SU-DHL-6 (cell line): ENCODE measurements around the gene ATG10.

Experiments used
- H2AFZ ChIP-seq: fragments of 200-600 bp; sonication (generic); 2 replicates; pipeline ENCODE4 v1.6.1; 2014; ENCODE audit warnings: low read depth, mild to moderate bottlenecking, moderate library complexity, mixed read lengths, antibody characterized with exemption, low read length; ENCODE audit not compliant: severe bottlenecking
- H3F3A ChIP-seq: fragments of 200-600 bp; shearing (Covaris generic); 2 replicates; pipeline ENCODE4 v1.6.0; 2016; ENCODE audit warnings: antibody characterized with exemption, mild to moderate bottlenecking; ENCODE audit not compliant: insufficient read depth
- H3K27ac ChIP-seq: fragments of 200-600 bp; sonication (generic); 2 replicates; pipeline ENCODE4 v1.5.1; 2016; ENCODE audit warnings: low read depth, mild to moderate bottlenecking, low read length, moderate library complexity, mixed read lengths
- H3K27me3 ChIP-seq: fragments of 200-600 bp; sonication (generic), shearing (Covaris generic); 2 replicates; pipeline ENCODE4 v1.6.0; 2014; ENCODE audit warnings: mild to moderate bottlenecking, low read length
- H3K36me3 ChIP-seq: fragments of 200-600 bp; sonication (generic); 2 replicates; pipeline ENCODE4 v1.6.1; 2014; ENCODE audit warnings: mild to moderate bottlenecking, low read length, mixed read lengths
- H3K4me2 ChIP-seq: fragments of 300-600, 200-600 bp; shearing (Covaris generic), sonication (generic); 2 replicates; pipeline ENCODE4 v1.6.0; 2014; ENCODE audit warnings: low read length, low read depth, mild to moderate bottlenecking; ENCODE audit not compliant: poor library complexity, severe bottlenecking
- H3K4me3 ChIP-seq: fragments of 200-600 bp; sonication (generic); 2 replicates; pipeline ENCODE4 v1.5.1; 2014; ENCODE audit warnings: antibody characterized with exemption, low read length, mild to moderate bottlenecking, mixed read lengths; ENCODE audit not compliant: insufficient read depth, poor library complexity, severe bottlenecking
- H3K79me2 ChIP-seq: fragments of 200-600 bp; sonication (generic); 2 replicates; pipeline ENCODE4 v1.6.1; 2014; ENCODE audit warnings: mild to moderate bottlenecking, low read length, moderate library complexity; ENCODE audit not compliant: insufficient read depth
- H3K9ac ChIP-seq: fragments of 200-600 bp; sonication (generic); 2 replicates; pipeline ENCODE4 v1.7.0; 2014; ENCODE audit warnings: mild to moderate bottlenecking, low read length
- H3K9me2 ChIP-seq: fragments of 200-600 bp; sonication (generic); replicated peaks from 2 replicates; pipeline ENCODE4 v1.6.1; 2014; ENCODE audit warnings: low read length; ENCODE audit not compliant: insufficient read depth
- H3K9me3 ChIP-seq: fragments of 200-600 bp; sonication (generic); 2 replicates; pipeline ENCODE4 v1.6.1; 2014; ENCODE audit warnings: low read length, mixed read lengths; ENCODE audit not compliant: insufficient read depth
- H4K20me1 ChIP-seq: fragments of 200-600 bp; sonication (generic); 2 replicates; pipeline ENCODE4 v1.6.1; 2014; ENCODE audit warnings: low read depth, mild to moderate bottlenecking, antibody characterized with exemption, low read length, moderate library complexity, mixed read lengths
- CTCF ChIP-seq: fragments of 200-600 bp; sonication (generic); IDR thresholded peaks from one replicate; pipeline ENCODE4 v1.5.1; 2017; ENCODE audit warnings: antibody characterized with exemption, mild to moderate bottlenecking, low read length, moderate library complexity; ENCODE audit not compliant: insufficient read depth, poor library complexity, severe bottlenecking
- EZH2phosphoT487 ChIP-seq: fragments of 200-600 bp; sonication (generic), shearing (Covaris generic); conservative IDR thresholded peaks from 2 replicates; pipeline ENCODE4 v1.6.1; 2018; ENCODE audit warnings: mild to moderate bottlenecking, antibody characterized with exemption, low read length, moderate library complexity, mixed read lengths

Gene ATG10

GRCh38 chr5:82167372-82167935, 195.6 kb downstream of the ATG10 start:
- TF ChIP-seq CTCF = no peak
- no peak for TF ChIP-seq EZH2phosphoT487
- Histone ChIP-seq H3K36me3 (no peaks in the 10 kb centered on the region), H3K4me3 (no peak overlapping the region), H3K9ac (no peak overlapping the region), H2AFZ (no peak overlapping the region), H3K9me3 (no peaks in the 10 kb centered on the region), H3K27ac (no peak overlapping the region), H3K9me2 (no peaks in the 10 kb centered on the region), H4K20me1 (no peaks in the 10 kb centered on the region), H3K4me2 (no peak overlapping the region), H3F3A (no peaks in the 10 kb centered on the region), H3K79me2 (no peaks in the 10 kb centered on the region), H3K27me3 (no peaks in the 10 kb centered on the region)

GRCh38 chr5:82168294-82168693, 196.5 kb downstream of the ATG10 start:
- TF ChIP-seq EZH2phosphoT487 = no peak
- TF ChIP-seq CTCF = no peak
- no peaks in the 10 kb centered on the region for H3F3A ChIP-seq
- H2AFZ ChIP-seq = no peak overlapping the region

GRCh38 chr5:82169892-82170291, 198.1 kb downstream of the ATG10 start:
- Histone ChIP-seq H3K9me2 (no peaks in the 10 kb centered on the region), H3K4me3 (no peak overlapping the region), H3K4me2 (no peak overlapping the region), H3K27ac (no peak overlapping the region), H3K79me2 (no peaks in the 10 kb centered on the region), H3K27me3 (no peaks in the 10 kb centered on the region), H3K36me3 (no peaks in the 10 kb centered on the region), H4K20me1 (no peaks in the 10 kb centered on the region), H2AFZ (no peak overlapping the region), H3K9ac (no peak overlapping the region), H3F3A (peaks cover 8% of the 10 kb centered on the region; the same call in 1 of the 2 replicates), H3K9me3 (no peaks in the 10 kb centered on the region)
- TF ChIP-seq EZH2phosphoT487 = no peak
- no peak for TF ChIP-seq CTCF

More at GRCh38 chr5:82168294-82168693, 196.5 kb downstream of the ATG10 start:
- H3K9ac ChIP-seq = no peak overlapping the region
- H3K27ac ChIP-seq = no peak overlapping the region
- H3K9me2 ChIP-seq = no peaks in the 10 kb centered on the region
- H3K9me3 ChIP-seq = no peaks in the 10 kb centered on the region
- H3K79me2 ChIP-seq = no peaks in the 10 kb centered on the region
- H3K27me3 ChIP-seq = no peaks in the 10 kb centered on the region
- H3K4me2 ChIP-seq = no peak overlapping the region
- H3K36me3 ChIP-seq = no peaks in the 10 kb centered on the region
- no peaks in the 10 kb centered on the region for H4K20me1 ChIP-seq
- no peak overlapping the region for H3K4me3 ChIP-seq
